Liver (tissue), 9 donors: ENCODE results near the gene SUB1. TPM values are rescaled to one million over a fixed set of nuclear protein-coding genes. Genes with fewer than 3 reads are reported as not detected.

Experiments
- DNase-seq: peaks from one replicate; pipeline ENCODE4 v3.0.0-alpha.2; 2017; ENCODE audit warnings: low spot score
- H3K27ac ChIP-seq, 2 donors: one replicate each; pipeline ENCODE4 v1.7.0; 2013; ENCODE audit warnings: inconsistent platforms in 2 of 2, low read length in 2 of 2, control low read depth in 1 of 2, low read depth in 1 of 2, mild to moderate bottlenecking in 1 of 2
- H3K27me3 ChIP-seq, 4 donors: one replicate each; pipeline versions ENCODE4 v1.6.1 to v1.7.0; 2013; ENCODE audit warnings: low read length in 3 of 4, inconsistent platforms in 1 of 4, mild to moderate bottlenecking in 1 of 4, moderate library complexity in 1 of 4; ENCODE audit not compliant: control insufficient read depth in 4 of 4, insufficient read depth in 4 of 4
- H3K36me3 ChIP-seq, 4 donors: one replicate each; pipeline versions ENCODE4 v1.6.1 to v1.7.0; 2013; ENCODE audit warnings: low read length in 3 of 4, mild to moderate bottlenecking in 3 of 4, low read depth in 1 of 4, moderate library complexity in 1 of 4; ENCODE audit not compliant: control insufficient read depth in 4 of 4, insufficient read depth in 3 of 4
- H3K4me1 ChIP-seq, 4 donors: one replicate each; pipeline versions ENCODE4 v1.6.1 to v1.7.0; 2013; ENCODE audit warnings: low read length in 3 of 4, mild to moderate bottlenecking in 3 of 4, moderate library complexity in 1 of 4; ENCODE audit not compliant: control insufficient read depth in 4 of 4, insufficient read depth in 4 of 4
- H3K4me3 ChIP-seq, 3 donors: one replicate each; pipeline versions ENCODE4 v1.6.1 to v1.7.0; 2013; ENCODE audit warnings: low read length in 3 of 3, control low read depth in 1 of 3, low read depth in 1 of 3, mild to moderate bottlenecking in 1 of 3
- H3K9ac ChIP-seq, 2 donors: one replicate each; pipeline ENCODE4 v1.7.0; 2013; ENCODE audit warnings: low read length in 2 of 2, mild to moderate bottlenecking in 2 of 2, moderate library complexity in 2 of 2, control low read depth in 1 of 2, low read depth in 1 of 2
- H3K9me3 ChIP-seq, 4 donors: one replicate each; pipeline versions ENCODE4 v1.6.1 to v1.7.0; 2013; ENCODE audit warnings: low read length in 3 of 4; ENCODE audit not compliant: control insufficient read depth in 4 of 4
- ATF3 ChIP-seq: IDR thresholded peaks from 2 replicates; pipeline ENCODE4 v1.6.1; 2016; ENCODE audit warnings: antibody characterized with exemption
- CTCF ChIP-seq: fragments of 150-350 bp; IDR thresholded peaks from 2 replicates; pipeline ENCODE4 v1.5.1; 2017; ENCODE audit warnings: improper control_type of control experiment, low read depth, low read length; ENCODE audit not compliant: missing input control
- EGR1 ChIP-seq, 2 donors: IDR thresholded peaks; 2 replicates each; pipeline ENCODE4 v1.6.1; 2016 to 2018; ENCODE audit warnings: antibody characterized with exemption in 2 of 2, low read depth in 2 of 2
- FOXA1 ChIP-seq: IDR thresholded peaks from 2 replicates; pipeline ENCODE4 v1.6.1; 2016; ENCODE audit warnings: antibody characterized with exemption
- FOXA2 ChIP-seq: IDR thresholded peaks from 2 replicates; pipeline ENCODE4 v1.6.1; 2016; ENCODE audit warnings: antibody characterized with exemption
- GABPA ChIP-seq, 2 donors: IDR thresholded peaks in 1 of 2; conservative IDR thresholded peaks in 1 of 2; 2 replicates each; pipeline ENCODE4 v1.6.1; 2016; ENCODE audit warnings: antibody characterized with exemption in 2 of 2, mild to moderate bottlenecking in 1 of 2, moderate library complexity in 1 of 2
- HNF4A ChIP-seq, 2 donors: conservative IDR thresholded peaks; 2 replicates each; pipeline ENCODE4 v1.6.1; 2016; ENCODE audit warnings: antibody characterized with exemption in 2 of 2, mild to moderate bottlenecking in 2 of 2
- HNF4G ChIP-seq: IDR thresholded peaks from 2 replicates; pipeline ENCODE4 v1.6.1; 2016; ENCODE audit warnings: antibody characterized with exemption
- NR2F2 ChIP-seq: IDR thresholded peaks from 2 replicates; pipeline ENCODE4 v1.6.1; 2016; ENCODE audit warnings: antibody characterized with exemption
- RAD21 ChIP-seq, 2 donors: IDR thresholded peaks; 2 replicates each; pipeline ENCODE4 v1.6.1; 2016; ENCODE audit warnings: antibody characterized with exemption in 2 of 2, mild to moderate bottlenecking in 2 of 2
- REST ChIP-seq: IDR thresholded peaks from 2 replicates; pipeline ENCODE4 v1.6.1; 2016; ENCODE audit warnings: antibody characterized with exemption, mild to moderate bottlenecking
- RXRA ChIP-seq, 2 donors: IDR thresholded peaks; 2 replicates each; pipeline ENCODE4 v1.6.1; 2017 to 2018; ENCODE audit warnings: antibody characterized with exemption in 2 of 2, mild to moderate bottlenecking in 1 of 2
- SP1 ChIP-seq: IDR thresholded peaks from 2 replicates; pipeline ENCODE4 v1.6.1; 2018; ENCODE audit warnings: antibody characterized with exemption, mild to moderate bottlenecking
- TAF1 ChIP-seq: conservative IDR thresholded peaks from 2 replicates; pipeline ENCODE4 v1.6.1; 2016; ENCODE audit warnings: antibody characterized with exemption, mild to moderate bottlenecking
- YY1 ChIP-seq: IDR thresholded peaks from 2 replicates; pipeline ENCODE4 v1.6.1; 2016; ENCODE audit warnings: antibody characterized with exemption, mild to moderate bottlenecking
- ZBTB33 ChIP-seq: IDR thresholded peaks from 2 replicates; pipeline ENCODE4 v1.6.1; 2016; ENCODE audit warnings: antibody characterized with exemption
- WGBS: extraction: QIAGEN DNeasy Blood & Tissue Kit; methylation state at CpG from one replicate; pipeline ENCODE4 v1.1.7; 2013; 5-methylcytosine and 5-hydroxymethylcytosine counted together
- polyA plus RNA-seq, 2 donors: library from polyadenylated mRNA; stranded (reverse) in 1 of 2; unstranded in 1 of 2; fragments of 200-250 nt in 1 of 2; fragments of >200 nt in 1 of 2; fragmentation: Nextera tagmentation in 1 of 2; extraction: Ambion mirVana in 1 of 2; gene quantifications; one replicate each; pipeline versions ENCODE4 v1.2.1 to v1.2.3, GENCODE V29; 2013 to 2015
- total RNA-seq, 2 donors: library from RNA; depleted of rRNA; stranded (reverse); fragments of >200 nt; gene quantifications; one replicate each; pipeline ENCODE4 v1.2.3, GENCODE V29; 2014
- donor health status: healthy.
- donor health status: healthy.
- donor health status: healthy.
- donor health status: healthy.
- donor health status: healthy.

The SUB1 gene
- total and polyA plus RNA-seq, 4 donors, result 51.8 to 238 (median 60.3) TPM

- H3K36me3 ChIP-seq, result no peaks in the 10 kb centered on the region
- H3K27me3 ChIP-seq, result no peaks in the 10 kb centered on the region
- no peak overlapping the region for H3K9ac ChIP-seq
- H3K9me3 ChIP-seq, result no peaks in the 10 kb centered on the region
- H3K4me1 ChIP-seq, result peaks cover 14 to 42% (median 40%) of the 10 kb centered on the region in 4 donors
- TF ChIP-seq YY1 (no peak), HNF4G (no peak), EGR1 (IDR thresholded peaks at IDR 0.05; ENCODE audit: low read depth in 2 of 2) (no peak), TAF1 (no peak), ATF3 (no peak), HNF4A (conservative IDR thresholded peaks at IDR 0.05) (no peak), ZBTB33 (no peak), REST (no peak), SP1 (no peak), CTCF (no peak), GABPA (IDR thresholded peaks at IDR 0.05 in 1 of 2, conservative IDR thresholded peaks at IDR 0.05 in 1 of 2) (no peak), FOXA2 (no peak)
- no peak overlapping the region for H3K27ac ChIP-seq
- no peak overlapping the region for H3K4me3 ChIP-seq
- WGBS, result 96% methylated on average over 5 of the region's 5 CpGs
- no peak for DNase-seq
Measured at GRCh38 chr5:32625547-32625946, 40.2 kb downstream of the SUB1 start.

GRCh38 chr5:32627219-32627870 lies 42.0 kb downstream of the SUB1 start:
- H3K36me3 ChIP-seq, result no peaks in the 10 kb centered on the region
- no peak overlapping the region for H3K4me3 ChIP-seq
- WGBS, result 94% methylated on average over 5 of the region's 5 CpGs
- no peaks in the 10 kb centered on the region for H3K9me3 ChIP-seq
- no peak overlapping the region for H3K27ac ChIP-seq
- peaks cover 14 to 51% (median 42%) of the 10 kb centered on the region in 4 donors for H3K4me1 ChIP-seq
- H3K9ac ChIP-seq, result no peak overlapping the region
- DNase-seq, result no peak
- no peaks in the 10 kb centered on the region for H3K27me3 ChIP-seq
- TF ChIP-seq GABPA (IDR thresholded peaks at IDR 0.05 in 1 of 2, conservative IDR thresholded peaks at IDR 0.05 in 1 of 2), result no peak
- TF ChIP-seq EGR1 (IDR thresholded peaks at IDR 0.05; ENCODE audit: low read depth in 2 of 2), result no peak
- no peak for TF ChIP-seq FOXA1
- TF ChIP-seq ATF3, result no peak
- TF ChIP-seq CTCF, result no peak
- no peak for TF ChIP-seq RXRA (IDR thresholded peaks at IDR 0.05)
- no peak for TF ChIP-seq HNF4A (conservative IDR thresholded peaks at IDR 0.05)
- no peak for TF ChIP-seq ZBTB33
- no peak for TF ChIP-seq NR2F2
- no peak for TF ChIP-seq SP1
- no peak for TF ChIP-seq TAF1
- TF ChIP-seq YY1, result no peak
- TF ChIP-seq RAD21 (IDR thresholded peaks at IDR 0.05), result no peak
